IMR-90 (cell line): ENCODE results near the gene C7orf33. TPM values are rescaled to one million over a fixed set of nuclear protein-coding genes. Genes with fewer than 3 reads are reported as not detected.

Source experiments
- ATAC-seq: fragments of 200-7000 bp; cut with Tn5 transposase; 2 replicates; pipeline ENCODE4 v1.9.1; 2020; ENCODE audit warnings: low read depth, mild to moderate bottlenecking, moderate library complexity
- BruUV-seq: library from RNA; stranded (reverse); fragments of 400-500 nt; replicated peaks from 2 replicates; lab custom pipeline; 2021; lab: Mats Ljungman, UMichigan
- CTCF ChIA-PET: fragments of 300-600 bp; formaldehyde crosslinking; extraction: SDS; loops from one replicate; lab custom pipeline; 2021; ENCODE audit warnings: antibody characterized with exemption; lab: Yijun Ruan, JAX
- POLR2A ChIA-PET: fragments of 300-600 bp; sonication (Branson Sonifier 250); formaldehyde crosslinking; loops from one replicate; lab custom pipeline; 2022; ENCODE audit warnings: antibody characterized with exemption; ENCODE audit not compliant: unreplicated experiment; lab: Charles Lee
- DNase-seq: peaks from one replicate; pipeline ENCODE4 v3.0.0; 2013
- H2AFZ ChIP-seq: replicated peaks from 2 replicates; pipeline ENCODE3; 2013; ENCODE audit warnings: low read length, mild to moderate bottlenecking; ENCODE audit not compliant: poor library complexity
- H2AK5ac ChIP-seq: 2 replicates; pipeline ENCODE4 v1.6.1; 2013; ENCODE audit warnings: low read depth, low read length, inconsistent platforms
- H2AK9ac ChIP-seq: replicated peaks from 2 replicates; pipeline ENCODE3; 2013; ENCODE audit warnings: mild to moderate bottlenecking, low read depth, low read length, moderate library complexity; ENCODE audit not compliant: poor library complexity
- H2BK120ac ChIP-seq: 2 replicates; pipeline ENCODE4 v1.6.1; 2013; ENCODE audit warnings: low read depth, low read length, inconsistent platforms
- H2BK15ac ChIP-seq: 3 replicates; pipeline ENCODE4 v1.6.1; 2013; ENCODE audit warnings: low read depth, low read length, inconsistent platforms
- H2BK20ac ChIP-seq: 2 replicates; pipeline ENCODE4 v1.6.1; 2013; ENCODE audit warnings: low read depth, mild to moderate bottlenecking, inconsistent platforms, low read length, moderate library complexity
- H2BK5ac ChIP-seq: 2 replicates; pipeline ENCODE4 v1.6.1; 2013; ENCODE audit warnings: mild to moderate bottlenecking, low read depth, low read length, inconsistent platforms; ENCODE audit not compliant: poor library complexity, severe bottlenecking
- H3K14ac ChIP-seq: replicated peaks from 2 replicates; pipeline ENCODE4 v1.6.1; 2013; ENCODE audit warnings: low read depth, low read length, inconsistent platforms
- H3K18ac ChIP-seq: 2 replicates; pipeline ENCODE4 v1.6.1; 2013; ENCODE audit warnings: low read depth, low read length, control low read depth
- H3K23ac ChIP-seq: 2 replicates; pipeline ENCODE4 v1.6.1; 2013; ENCODE audit warnings: low read depth, low read length, inconsistent platforms
- H3K27ac ChIP-seq: 2 replicates; pipeline ENCODE4 v1.5.1; 2013; ENCODE audit warnings: mild to moderate bottlenecking, control low read depth, low read length; ENCODE audit not compliant: insufficient read depth
- H3K27me3 ChIP-seq: 2 replicates; pipeline ENCODE4 v1.6.1; 2013; ENCODE audit warnings: low read length; ENCODE audit not compliant: control insufficient read depth, insufficient read depth
- H3K36me3 ChIP-seq: 2 replicates; pipeline ENCODE4 v1.6.1; 2013; ENCODE audit warnings: low read length, mixed read lengths; ENCODE audit not compliant: control insufficient read depth, insufficient read depth
- H3K4ac ChIP-seq: 2 replicates; pipeline ENCODE4 v1.6.1; 2013; ENCODE audit warnings: low read depth, low read length, inconsistent platforms
- H3K4me1 ChIP-seq: 2 replicates; pipeline ENCODE4 v1.6.1; 2013; ENCODE audit warnings: low read length, mixed read lengths; ENCODE audit not compliant: control insufficient read depth, insufficient read depth
- H3K4me2 ChIP-seq: 2 replicates; pipeline ENCODE4 v1.6.1; 2013; ENCODE audit warnings: low read depth, mild to moderate bottlenecking, control low read depth, low read length, moderate library complexity
- H3K4me3 ChIP-seq: 2 replicates; pipeline ENCODE4 v1.5.1; 2013; ENCODE audit warnings: low read depth, mild to moderate bottlenecking, control low read depth, low read length, moderate library complexity; ENCODE audit not compliant: insufficient read depth
- H3K56ac ChIP-seq: 2 replicates; pipeline ENCODE4 v1.6.1; 2013; ENCODE audit warnings: low read length, inconsistent platforms; ENCODE audit not compliant: insufficient read depth; ENCODE audit errors: extremely low read depth
- H3K79me1 ChIP-seq, 2 experiments: 2 replicates each; pipeline ENCODE4 v1.6.1; 2013; ENCODE audit warnings: low read length in 2 of 2, inconsistent platforms in 1 of 2, low read depth in 1 of 2
- H3K9ac ChIP-seq: 2 replicates; pipeline ENCODE4 v1.6.1; 2013; ENCODE audit warnings: low read depth, low read length, control low read depth
- H3K9me1 ChIP-seq: 2 replicates; pipeline ENCODE4 v1.6.1; 2013; ENCODE audit warnings: low read length, inconsistent platforms; ENCODE audit not compliant: insufficient read depth
- H3K9me3 ChIP-seq: 2 replicates; pipeline ENCODE4 v1.6.1; 2013; ENCODE audit warnings: low read length; ENCODE audit not compliant: control insufficient read depth, insufficient read depth
- H4K20me1 ChIP-seq: 2 replicates; pipeline ENCODE4 v1.6.1; 2013; ENCODE audit warnings: low read length, inconsistent platforms; ENCODE audit not compliant: insufficient read depth
- H4K5ac ChIP-seq: 2 replicates; pipeline ENCODE4 v1.6.1; 2013; ENCODE audit warnings: mild to moderate bottlenecking, low read depth, low read length, control low read depth
- H4K8ac ChIP-seq, 2 experiments: 2 replicates each; pipeline ENCODE4 v1.6.1; 2013; ENCODE audit warnings: low read depth in 2 of 2, low read length in 2 of 2, control low read depth in 1 of 2, inconsistent platforms in 1 of 2
- H4K91ac ChIP-seq: 2 replicates; pipeline ENCODE4 v1.6.1; 2013; ENCODE audit warnings: low read depth, low read length, inconsistent platforms; ENCODE audit not compliant: insufficient read depth
- NFE2L2 ChIP-seq: fragments of 150-350 bp; IDR thresholded peaks from 2 replicates; pipeline ENCODE4 v1.6.1; 2016; ENCODE audit warnings: low read depth, mild to moderate bottlenecking, low read length
- WGBS, 2 experiments: methylation state at CpG; one replicate each; pipeline versions ENCODE4 v1.1.5 to v1.1.7; 2013; ENCODE audit warnings: missing lambda C conversion rate in 2 of 2; ENCODE audit not compliant: insufficient read length in 1 of 2; ENCODE audit errors: extremely low coverage in 2 of 2; 5-methylcytosine and 5-hydroxymethylcytosine counted together
- dilution Hi-C: fragments of 300-500 bp; cut with HindIII; formaldehyde crosslinking; loops from one replicate; pipeline ENCODE4 v1.14.3; 2018; ENCODE audit warnings: low sequenced_read_pairs; ENCODE audit not compliant: unreplicated experiment
- in situ Hi-C: fragments of 300-500 bp; cut with MboI; formaldehyde crosslinking; loops from 3 replicates; pipeline ENCODE4 v1.14.3; 2019; ENCODE audit warnings: low sequenced_read_pairs, inconsistent platforms, mixed read lengths
- intact Hi-C: fragments of 100-400 bp; cut with micrococcal nuclease; formaldehyde crosslinking; loops from 2 replicates; pipeline ENCODE4 v1.10.0; 2022
- polyA plus RNA-seq, 3 experiments: library from polyadenylated mRNA; depleted of rRNA; stranded (reverse); fragments of >200 nt; gene quantifications; 2 replicates each; pipeline ENCODE4 v1.2.3, GENCODE V29; 2012; ENCODE audit warnings: low replicate concordance in 1 of 3
- total RNA-seq: library from RNA; depleted of rRNA; stranded (reverse); fragments of >200 nt; gene quantifications from 2 replicates; pipeline ENCODE4 v1.2.3, GENCODE V29; 2012
- TF ChIP-seq, protein P1 (sequence below): fragments of 150-350 bp; IDR thresholded peaks from 2 replicates; pipeline ENCODE4 v1.6.1; 2016; ENCODE audit warnings: low read depth, mild to moderate bottlenecking, low read length, moderate library complexity, borderline replicate concordance

Gene C7orf33
- total and polyA plus RNA-seq, 2 of the 4 experiments (the other 2 are of a cell fraction), result not detected

- no peak for DNase-seq
- H3K18ac ChIP-seq, result no peak overlapping the region
- H2BK20ac ChIP-seq, result no peak overlapping the region
- H3K14ac ChIP-seq, result no peak overlapping the region
- no CpG with 5 or more reads among the region's 5 CpGs for WGBS, 2 experiments
- H3K27ac ChIP-seq, result no peak overlapping the region
- H2AK5ac ChIP-seq, result no peak overlapping the region
- CTCF ChIA-PET, result interaction anchor here (1.1 to 2.1 kb wide), 2 partner anchors 9 to 379 kb away, joined by 5 to 12 read pairs; no protein-coding TSS in a partner anchor
- dilution Hi-C loops (no loop called here), intact Hi-C loops (no loop called here), in situ Hi-C loops (no loop called here)
- H2BK15ac ChIP-seq, result no peak overlapping the region
- H3K79me1 ChIP-seq, result no peaks in the 10 kb centered on the region
- POLR2A ChIA-PET, result no interaction called here
- H3K23ac ChIP-seq, result no peak overlapping the region
- H3K4me3 ChIP-seq, result no peak overlapping the region
- H2AFZ ChIP-seq, result no peak overlapping the region
- H2BK5ac ChIP-seq, result no peak overlapping the region
- no peak overlapping the region for H2AK9ac ChIP-seq
- no peaks in the 10 kb centered on the region for H3K9me3 ChIP-seq
- H2BK120ac ChIP-seq, result no peak overlapping the region
- BruUV-seq, result no TSS peak
- H4K8ac ChIP-seq, result no peak overlapping the region
- H3K27me3 ChIP-seq, result peaks cover 9% of the 10 kb centered on the region
- H3K36me3 ChIP-seq, result no peaks in the 10 kb centered on the region
- TF ChIP-seq, protein P1, sequence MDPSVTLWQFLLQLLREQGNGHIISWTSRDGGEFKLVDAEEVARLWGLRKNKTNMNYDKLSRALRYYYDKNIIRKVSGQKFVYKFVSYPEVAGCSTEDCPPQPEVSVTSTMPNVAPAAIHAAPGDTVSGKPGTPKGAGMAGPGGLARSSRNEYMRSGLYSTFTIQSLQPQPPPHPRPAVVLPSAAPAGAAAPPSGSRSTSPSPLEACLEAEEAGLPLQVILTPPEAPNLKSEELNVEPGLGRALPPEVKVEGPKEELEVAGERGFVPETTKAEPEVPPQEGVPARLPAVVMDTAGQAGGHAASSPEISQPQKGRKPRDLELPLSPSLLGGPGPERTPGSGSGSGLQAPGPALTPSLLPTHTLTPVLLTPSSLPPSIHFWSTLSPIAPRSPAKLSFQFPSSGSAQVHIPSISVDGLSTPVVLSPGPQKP, result no peak
- no peak for TF ChIP-seq NFE2L2
- no peak overlapping the region for H3K9ac ChIP-seq
- H4K5ac ChIP-seq, result no peak overlapping the region
- no peak for ATAC-seq
- no peak overlapping the region for H4K91ac ChIP-seq
- H3K4me2 ChIP-seq, result no peak overlapping the region
- H3K4ac ChIP-seq, result no peak overlapping the region
- H4K20me1 ChIP-seq, result no peaks in the 10 kb centered on the region
- no peaks in the 10 kb centered on the region for H3K4me1 ChIP-seq
- no peak overlapping the region for H3K56ac ChIP-seq
- no peaks in the 10 kb centered on the region for H3K9me1 ChIP-seq
Observed at GRCh38 chr7:148584154-148584827, 6.3 kb upstream of the C7orf33 start.
